ENCODE data around the gene COLEC11. TPM values are rescaled to one million over a fixed set of nuclear protein-coding genes. Genes with fewer than 3 reads are reported as not detected.
"Not testable (repeated sequence)": the region's sequence is repeated elsewhere in the genome, so short reads cannot be mapped to it uniquely, and the experiment has no call there.

The COLEC11 gene
- polyA plus RNA-seq, 1 donor (not counting 4 experiments of a cell fraction or from before 2014, with no cell fraction given): not detected

- H3K79me2 ChIP-seq (ENCODE audit: control insufficient read depth, insufficient read depth, low read length): no peaks in the 10 kb centered on the region
- dilution Hi-C loops (cut with MboI; ENCODE audit: extremely low pct_ligation_motif_present, low sequenced_read_pairs): no loop called here
- DNase-seq (ENCODE audit: low read depth, low spot score) (no peak), FAIRE-seq (no peak)
- no peak overlapping the region for H3K4me3 ChIP-seq (ENCODE audit: control insufficient read depth in 2 of 3, extremely low read depth in 1 of 3, insufficient read depth in 2 of 3, low read depth in 1 of 3, low read length in 3 of 3)
- H3K9me3 ChIP-seq (ENCODE audit: control insufficient read depth, low read depth, low read length): peaks cover 2% of the 10 kb centered on the region
- no peaks in the 10 kb centered on the region for H4K20me1 ChIP-seq (ENCODE audit: control insufficient read depth, extremely low read depth, insufficient read depth, low read length)
- no peaks in the 10 kb centered on the region for H3K9me1 ChIP-seq (ENCODE audit: control insufficient read depth, extremely low read depth, insufficient read depth, low read length)
- no peak for TF ChIP-seq CTCF (optimal IDR thresholded peaks at IDR 0.05 in 1 of 3, IDR thresholded peaks at IDR 0.05 in 1 of 3, conservative IDR thresholded peaks at IDR 0.05 in 1 of 3; ENCODE audit: extremely low read depth in 1 of 3, insufficient read depth in 2 of 3, low read length in 3 of 3)
- TF ChIP-seq EZH2 (IDR thresholded peaks at IDR 0.05; ENCODE audit: low read length): no peak
- H3K27me3 ChIP-seq (ENCODE audit: control insufficient read depth, extremely low read depth, insufficient read depth, low read length): no peaks in the 10 kb centered on the region
- H3K4me2 ChIP-seq (ENCODE audit: control insufficient read depth, extremely low read depth, insufficient read depth, low read depth, low read length): no peak overlapping the region
- H3K36me3 ChIP-seq (ENCODE audit: control insufficient read depth in 2 of 2, extremely low read depth in 1 of 2, insufficient read depth in 2 of 2, low read length in 2 of 2): no peaks in the 10 kb centered on the region
- H3K27ac ChIP-seq (ENCODE audit: control insufficient read depth, insufficient read depth, low read length): peak overlapping the region; percentile 57
- H2AFZ ChIP-seq (ENCODE audit: control insufficient read depth, low read length): no peak overlapping the region
- peaks cover 16% of the 10 kb centered on the region for H3K4me1 ChIP-seq (ENCODE audit: control insufficient read depth, extremely low read depth, insufficient read depth, low read length)
- no peak overlapping the region for H3K9ac ChIP-seq (ENCODE audit: control insufficient read depth, extremely low read depth, insufficient read depth, low read length)
Observed at GRCh38 chr2:3659447-3660432, 64.8 kb downstream of the COLEC11 start.

GRCh38 chr2:3660640-3661039 is 65.7 kb downstream of the COLEC11 start:
- H3K27me3 ChIP-seq (ENCODE audit: control insufficient read depth, extremely low read depth, insufficient read depth, low read length); H3K36me3 ChIP-seq (ENCODE audit: control insufficient read depth in 2 of 2, extremely low read depth in 1 of 2, insufficient read depth in 2 of 2, low read length in 2 of 2); H3K9me3 ChIP-seq (ENCODE audit: control insufficient read depth, low read depth, low read length); FAIRE-seq; dilution Hi-C loops (cut with MboI; ENCODE audit: extremely low pct_ligation_motif_present, low sequenced_read_pairs); H4K20me1 ChIP-seq (ENCODE audit: control insufficient read depth, extremely low read depth, insufficient read depth, low read length); H3K4me2 ChIP-seq (ENCODE audit: control insufficient read depth, extremely low read depth, insufficient read depth, low read depth, low read length); H3K79me2 ChIP-seq (ENCODE audit: control insufficient read depth, insufficient read depth, low read length); H3K9ac ChIP-seq (ENCODE audit: control insufficient read depth, extremely low read depth, insufficient read depth, low read length); H2AFZ ChIP-seq (ENCODE audit: control insufficient read depth, low read length); H3K9me1 ChIP-seq (ENCODE audit: control insufficient read depth, extremely low read depth, insufficient read depth, low read length); H3K4me3 ChIP-seq (ENCODE audit: control insufficient read depth in 2 of 3, extremely low read depth in 1 of 3, insufficient read depth in 2 of 3, low read depth in 1 of 3, low read length in 3 of 3): not testable (repeated sequence)
- H3K4me1 ChIP-seq (ENCODE audit: control insufficient read depth, extremely low read depth, insufficient read depth, low read length): peaks cover 16% of the 10 kb centered on the region
- peak overlapping the region; percentile 57 for H3K27ac ChIP-seq (ENCODE audit: control insufficient read depth, insufficient read depth, low read length)
- DNase-seq (ENCODE audit: low read depth, low spot score): peak; percentile 44

Measured in keratinocyte (primary cell).